Measurements from ENCODE around the gene NEK6. TPM values are rescaled to one million over a fixed set of nuclear protein-coding genes. Genes with fewer than 3 reads are reported as not detected.

Gene NEK6
- total and polyA plus RNA-seq, 9 of the 15 experiments (the other 6 are each of a cell fraction or from before 2014, with no cell fraction given) = 3.1 to 19.0 (median 8.4) TPM

DNA sequence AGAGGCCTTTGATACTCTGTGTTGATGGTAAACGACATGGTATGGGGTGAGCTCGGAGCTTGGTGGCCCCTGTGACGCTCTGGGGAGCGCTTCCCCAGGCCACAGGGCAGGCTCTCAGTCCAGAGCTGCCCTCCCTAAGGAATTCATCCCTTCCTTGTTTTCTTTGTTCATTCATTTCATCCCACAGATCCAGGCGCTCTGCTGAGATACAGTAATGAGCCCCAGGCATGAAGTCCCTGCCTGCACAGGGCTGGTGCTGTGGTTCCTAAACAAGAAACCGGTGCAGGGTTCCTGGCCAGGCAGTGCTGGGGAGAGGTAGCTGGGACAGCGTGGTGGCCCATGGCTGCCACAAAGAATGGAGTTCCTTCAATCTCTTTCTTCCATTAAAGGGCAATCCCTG, 14.4 kb downstream of the NEK6 start:
- ATAC-seq (no peak), DNase-seq (ENCODE audit: extremely low read depth in 1 of 4, low spot score in 3 of 4) (no peak), FAIRE-seq (no peak)
- Histone ChIP-seq H4K20me1 (replicated peaks; ENCODE audit: control insufficient read depth, insufficient read depth, low read length) (peaks cover 13% of the 10 kb centered on the region), H3K4me3 (no peak overlapping the region), H3K9ac (ENCODE audit: insufficient read depth in 1 of 2, low read depth in 2 of 2, low read length in 2 of 2) (peak overlapping the region in 1 of 2 experiments; percentile 41; a peak in 2 of 4 replicates), H3K27me3 (ENCODE audit: control insufficient read depth in 2 of 2, insufficient read depth in 2 of 2, low read length in 2 of 2) (peaks cover 0 to 6% of the 10 kb centered on the region in 2 experiments; a peak in 1 of 5 replicates), H2AFZ (ENCODE audit: low read depth, low read length) (no peak overlapping the region), H3K36me3 (ENCODE audit: control insufficient read depth, insufficient read depth, low read length) (no peaks in the 10 kb centered on the region), H3K79me2 (ENCODE audit: control insufficient read depth, insufficient read depth, low read length) (0 out of 3 replicates have a peak, but pooled peaks cover 2% of the 10 kb centered on the region), H3K9me3 (replicated peaks; ENCODE audit: control insufficient read depth, insufficient read depth, low read depth, low read length) (no peaks in the 10 kb centered on the region), H3K4me1 (replicated peaks in 1 of 2; ENCODE audit: control insufficient read depth in 2 of 2, insufficient read depth in 2 of 2, low read length in 2 of 2) (peaks cover 0 to 10% of the 10 kb centered on the region in 2 experiments; a peak in 1 of 5 replicates), H3K4me2 (ENCODE audit: insufficient read depth, low read length) (no peak overlapping the region), H3K9me1 (ENCODE audit: control insufficient read depth, insufficient read depth, low read length) (no peaks in the 10 kb centered on the region), H3K27ac (ENCODE audit: extremely low read depth, low read depth, low read length) (no peak overlapping the region)
- BruUV-seq (replicated peaks) = no TSS peak
- WGBS (ENCODE audit: insufficient coverage, low coverage, missing lambda C conversion rate) = 60% methylated on average over 7 of the region's 7 CpGs
- CTCF ChIA-PET (ENCODE audit: low intra/inter-chr PET ratio) = no interaction called here
- in situ Hi-C loops (cut with MboI) (no loop called here), intact Hi-C loops (cut with micrococcal nuclease) (no loop called here)
- POLR2A ChIA-PET = no interaction called here
- TF ChIP-seq, protein P1, sequence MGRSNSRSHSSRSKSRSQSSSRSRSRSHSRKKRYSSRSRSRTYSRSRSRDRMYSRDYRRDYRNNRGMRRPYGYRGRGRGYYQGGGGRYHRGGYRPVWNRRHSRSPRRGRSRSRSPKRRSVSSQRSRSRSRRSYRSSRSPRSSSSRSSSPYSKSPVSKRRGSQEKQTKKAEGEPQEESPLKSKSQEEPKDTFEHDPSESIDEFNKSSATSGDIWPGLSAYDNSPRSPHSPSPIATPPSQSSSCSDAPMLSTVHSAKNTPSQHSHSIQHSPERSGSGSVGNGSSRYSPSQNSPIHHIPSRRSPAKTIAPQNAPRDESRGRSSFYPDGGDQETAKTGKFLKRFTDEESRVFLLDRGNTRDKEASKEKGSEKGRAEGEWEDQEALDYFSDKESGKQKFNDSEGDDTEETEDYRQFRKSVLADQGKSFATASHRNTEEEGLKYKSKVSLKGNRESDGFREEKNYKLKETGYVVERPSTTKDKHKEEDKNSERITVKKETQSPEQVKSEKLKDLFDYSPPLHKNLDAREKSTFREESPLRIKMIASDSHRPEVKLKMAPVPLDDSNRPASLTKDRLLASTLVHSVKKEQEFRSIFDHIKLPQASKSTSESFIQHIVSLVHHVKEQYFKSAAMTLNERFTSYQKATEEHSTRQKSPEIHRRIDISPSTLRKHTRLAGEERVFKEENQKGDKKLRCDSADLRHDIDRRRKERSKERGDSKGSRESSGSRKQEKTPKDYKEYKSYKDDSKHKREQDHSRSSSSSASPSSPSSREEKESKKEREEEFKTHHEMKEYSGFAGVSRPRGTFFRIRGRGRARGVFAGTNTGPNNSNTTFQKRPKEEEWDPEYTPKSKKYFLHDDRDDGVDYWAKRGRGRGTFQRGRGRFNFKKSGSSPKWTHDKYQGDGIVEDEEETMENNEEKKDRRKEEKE (IDR thresholded peaks at IDR 0.05; ENCODE audit: borderline replicate concordance in 1 of 2, control insufficient read depth in 1 of 2, low read depth in 2 of 2, low read length in 1 of 2) = no peak
- TF ChIP-seq ZNF644 (tag; IDR thresholded peaks at IDR 0.05; ENCODE audit: low read depth) (no peak), CHD2 (IDR thresholded peaks at IDR 0.05; ENCODE audit: low read depth, low read length) (no peak), ETS2 (tag; IDR thresholded peaks at IDR 0.05; ENCODE audit: borderline replicate concordance, poor library complexity, severe bottlenecking) (no peak), SRF (CRISPR knock-in tag; IDR thresholded peaks at IDR 0.05) (no peak), NONO (IDR thresholded peaks at IDR 0.05; ENCODE audit: low read depth in 2 of 2, low read length in 1 of 2) (no peak), STAT5A (IDR thresholded peaks at IDR 0.05; ENCODE audit: borderline replicate concordance, low read length) (no peak), TRIM24 (IDR thresholded peaks at IDR 0.05) (no peak), TAL1 (IDR thresholded peaks at IDR 0.05) (no peak), IRF2 (CRISPR knock-in tag; IDR thresholded peaks at IDR 0.05) (no peak), ZNF217 (CRISPR knock-in tag; IDR thresholded peaks at IDR 0.05) (no peak)
- TF ChIP-seq, protein P2, sequence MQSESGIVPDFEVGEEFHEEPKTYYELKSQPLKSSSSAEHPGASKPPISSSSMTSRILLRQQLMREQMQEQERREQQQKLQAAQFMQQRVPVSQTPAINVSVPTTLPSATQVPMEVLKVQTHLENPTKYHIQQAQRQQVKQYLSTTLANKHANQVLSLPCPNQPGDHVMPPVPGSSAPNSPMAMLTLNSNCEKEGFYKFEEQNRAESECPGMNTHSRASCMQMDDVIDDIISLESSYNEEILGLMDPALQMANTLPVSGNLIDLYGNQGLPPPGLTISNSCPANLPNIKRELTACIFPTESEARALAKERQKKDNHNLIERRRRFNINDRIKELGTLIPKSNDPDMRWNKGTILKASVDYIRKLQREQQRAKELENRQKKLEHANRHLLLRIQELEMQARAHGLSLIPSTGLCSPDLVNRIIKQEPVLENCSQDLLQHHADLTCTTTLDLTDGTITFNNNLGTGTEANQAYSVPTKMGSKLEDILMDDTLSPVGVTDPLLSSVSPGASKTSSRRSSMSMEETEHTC (IDR thresholded peaks at IDR 0.05) = no peak
- TF ChIP-seq, protein P3, sequence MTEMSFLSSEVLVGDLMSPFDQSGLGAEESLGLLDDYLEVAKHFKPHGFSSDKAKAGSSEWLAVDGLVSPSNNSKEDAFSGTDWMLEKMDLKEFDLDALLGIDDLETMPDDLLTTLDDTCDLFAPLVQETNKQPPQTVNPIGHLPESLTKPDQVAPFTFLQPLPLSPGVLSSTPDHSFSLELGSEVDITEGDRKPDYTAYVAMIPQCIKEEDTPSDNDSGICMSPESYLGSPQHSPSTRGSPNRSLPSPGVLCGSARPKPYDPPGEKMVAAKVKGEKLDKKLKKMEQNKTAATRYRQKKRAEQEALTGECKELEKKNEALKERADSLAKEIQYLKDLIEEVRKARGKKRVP (CRISPR knock-in tag; IDR thresholded peaks at IDR 0.05) = no peak
- TF ChIP-seq, protein P4, sequence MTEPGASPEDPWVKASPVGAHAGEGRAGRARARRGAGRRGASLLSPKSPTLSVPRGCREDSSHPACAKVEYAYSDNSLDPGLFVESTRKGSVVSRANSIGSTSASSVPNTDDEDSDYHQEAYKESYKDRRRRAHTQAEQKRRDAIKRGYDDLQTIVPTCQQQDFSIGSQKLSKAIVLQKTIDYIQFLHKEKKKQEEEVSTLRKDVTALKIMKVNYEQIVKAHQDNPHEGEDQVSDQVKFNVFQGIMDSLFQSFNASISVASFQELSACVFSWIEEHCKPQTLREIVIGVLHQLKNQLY (CRISPR knock-in tag; conservative IDR thresholded peaks at IDR 0.05) = no peak
- TF ChIP-seq, protein P5, sequence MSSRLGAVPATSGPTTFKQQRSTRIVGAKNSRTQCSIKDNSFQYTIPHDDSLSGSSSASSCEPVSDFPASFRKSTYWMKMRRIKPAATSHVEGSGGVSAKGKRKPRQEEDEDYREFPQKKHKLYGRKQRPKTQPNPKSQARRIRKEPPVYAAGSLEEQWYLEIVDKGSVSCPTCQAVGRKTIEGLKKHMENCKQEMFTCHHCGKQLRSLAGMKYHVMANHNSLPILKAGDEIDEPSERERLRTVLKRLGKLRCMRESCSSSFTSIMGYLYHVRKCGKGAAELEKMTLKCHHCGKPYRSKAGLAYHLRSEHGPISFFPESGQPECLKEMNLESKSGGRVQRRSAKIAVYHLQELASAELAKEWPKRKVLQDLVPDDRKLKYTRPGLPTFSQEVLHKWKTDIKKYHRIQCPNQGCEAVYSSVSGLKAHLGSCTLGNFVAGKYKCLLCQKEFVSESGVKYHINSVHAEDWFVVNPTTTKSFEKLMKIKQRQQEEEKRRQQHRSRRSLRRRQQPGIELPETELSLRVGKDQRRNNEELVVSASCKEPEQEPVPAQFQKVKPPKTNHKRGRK (tag; IDR thresholded peaks at IDR 0.05) = no peak

Data from K562 (cell line).